H1 (cell line): ENCODE measurements around the gene HMSD. TPM values are rescaled to one million over a fixed set of nuclear protein-coding genes. Genes with fewer than 3 reads are reported as not detected.

Experiments used
- CEBPB ChIP-seq: IDR thresholded peaks from 2 replicates; pipeline ENCODE4 v1.6.1; 2012; ENCODE audit warnings: low read depth, low read length
- HDAC6 ChIP-seq: IDR thresholded peaks from one replicate; pipeline ENCODE4 v1.7.1; 2012; ENCODE audit warnings: low read depth, mild to moderate bottlenecking, inconsistent platforms, low read length, moderate library complexity
- PHF8 ChIP-seq: fragments of 200-600 bp; sonication (generic); conservative IDR thresholded peaks from 2 replicates; pipeline ENCODE4 v1.7.1; 2012; ENCODE audit warnings: low read depth, mild to moderate bottlenecking, inconsistent platforms, low read length, moderate library complexity
- RFX5 ChIP-seq: IDR thresholded peaks from 2 replicates; pipeline ENCODE4 v1.6.1; 2011; ENCODE audit warnings: low read depth, low read length, improper control_type of control experiment, borderline replicate concordance
- SIN3A ChIP-seq, 2 experiments: IDR thresholded peaks in 1 of 2; conservative IDR thresholded peaks in 1 of 2; 2 replicates each; pipeline ENCODE4 v1.6.1; 2011 to 2012; ENCODE audit warnings: low read length in 2 of 2, improper control_type of control experiment in 1 of 2, low read depth in 1 of 2, mild to moderate bottlenecking in 1 of 2
- polyA plus RNA-seq, 7 experiments: library from polyadenylated mRNA; depleted of rRNA in 3 of 7; stranded (reverse) in 5 of 7; unstranded in 2 of 7; fragments of >200 nt in 5 of 7; fragments of 200-250 nt in 2 of 7; gene quantifications; 1 replicate in 5 of 7; 2 replicates in 1 of 7; 4 replicates in 1 of 7; pipeline versions ENCODE4 v1.2.1 to v1.2.3, GENCODE V29; 2011 to 2013; ENCODE audit warnings: missing spikeins in 2 of 7, mixed read lengths in 2 of 7
- total RNA-seq: library from RNA; stranded (reverse); fragmentation: NEBNext Ultra II Directional; extraction: Animal tissue kit (Norgen Biotek cat#: 25700); gene quantifications from 2 replicates; pipeline ENCODE4 v1.2.1, GENCODE V29; 2021

HMSD gene
- total and polyA plus RNA-seq, 2 of the 8 experiments (the other 6 are each of a cell fraction or from before 2014, with no cell fraction given): 1.3 to 3.0 TPM

DNA sequence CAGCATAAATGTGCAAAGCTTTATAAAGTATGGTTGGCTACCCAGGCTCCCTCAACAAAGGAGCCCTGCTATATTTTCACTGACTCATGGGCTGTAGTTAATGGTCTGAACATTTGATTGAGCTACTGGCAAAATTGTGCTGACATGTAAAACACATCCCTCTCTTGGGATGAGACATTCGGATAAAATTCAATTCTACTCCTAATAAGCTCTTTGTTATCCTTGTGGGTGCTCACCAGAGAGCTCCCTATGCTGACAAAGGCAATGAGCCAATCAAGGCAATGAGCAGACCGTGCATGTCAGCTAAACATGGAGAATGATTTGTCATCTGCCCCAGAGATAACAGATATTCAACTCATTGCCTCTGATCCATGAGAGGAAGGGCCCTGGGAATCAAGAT lies 48.5 kb downstream of the HMSD start (continued):
- TF ChIP-seq SIN3A (conservative IDR thresholded peaks at IDR 0.05 in 1 of 2, IDR thresholded peaks at IDR 0.05 in 1 of 2; ENCODE audit: low read depth in 1 of 2, low read length in 2 of 2) (no peak), CEBPB (no peak), PHF8 (no peak), RFX5 (no peak), HDAC6 (no peak)
- TF ChIP-seq, all 59 proteins: peak for 0
